ENCODE measurements around the gene IRX4.

Gene IRX4

DNA sequence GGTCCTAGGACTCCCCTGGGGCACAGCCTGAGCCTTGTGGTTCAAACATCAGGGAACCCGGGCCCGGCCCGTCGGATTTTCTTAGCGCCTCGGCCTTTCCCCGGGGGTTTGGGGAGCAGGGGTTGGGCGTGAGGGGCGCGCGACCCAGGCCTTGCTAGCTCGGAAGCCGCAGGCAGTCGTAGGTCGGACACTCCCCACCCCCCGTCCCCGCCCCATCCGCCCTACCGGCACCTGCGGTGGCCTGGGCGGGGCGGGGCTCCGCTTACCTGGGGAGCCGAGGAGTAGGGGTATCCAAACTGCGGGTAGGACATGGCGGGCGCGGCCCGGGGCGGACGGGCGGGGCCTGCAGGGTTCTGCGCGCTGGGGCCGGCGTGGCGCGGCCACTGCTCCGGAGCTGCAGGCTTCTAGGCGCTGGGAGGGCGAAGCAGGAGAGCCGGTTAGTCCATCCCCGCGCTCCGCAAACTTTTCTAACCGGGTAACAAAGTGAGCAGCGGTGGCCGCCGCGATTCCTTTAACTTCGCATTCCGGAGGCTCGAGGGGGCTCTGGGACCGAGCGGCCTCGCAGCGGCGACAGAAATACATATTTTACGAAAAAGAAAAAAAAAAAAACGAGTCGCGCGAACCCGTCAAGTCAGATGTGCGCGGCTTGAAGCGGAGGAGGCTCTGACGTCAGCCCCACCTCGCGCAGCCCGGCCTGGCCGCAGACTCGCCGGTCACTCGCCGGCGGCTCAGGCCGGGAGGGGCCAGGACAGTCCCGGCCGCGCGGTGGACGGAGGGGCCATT, at the start of gene IRX4:
Gene IRX4 (minus strand): TSS at position 589 of the 783 bp plus-strand sequence. CDS start 278 bp downstream, at position 311.
- TF ChIP-seq, protein P1, sequence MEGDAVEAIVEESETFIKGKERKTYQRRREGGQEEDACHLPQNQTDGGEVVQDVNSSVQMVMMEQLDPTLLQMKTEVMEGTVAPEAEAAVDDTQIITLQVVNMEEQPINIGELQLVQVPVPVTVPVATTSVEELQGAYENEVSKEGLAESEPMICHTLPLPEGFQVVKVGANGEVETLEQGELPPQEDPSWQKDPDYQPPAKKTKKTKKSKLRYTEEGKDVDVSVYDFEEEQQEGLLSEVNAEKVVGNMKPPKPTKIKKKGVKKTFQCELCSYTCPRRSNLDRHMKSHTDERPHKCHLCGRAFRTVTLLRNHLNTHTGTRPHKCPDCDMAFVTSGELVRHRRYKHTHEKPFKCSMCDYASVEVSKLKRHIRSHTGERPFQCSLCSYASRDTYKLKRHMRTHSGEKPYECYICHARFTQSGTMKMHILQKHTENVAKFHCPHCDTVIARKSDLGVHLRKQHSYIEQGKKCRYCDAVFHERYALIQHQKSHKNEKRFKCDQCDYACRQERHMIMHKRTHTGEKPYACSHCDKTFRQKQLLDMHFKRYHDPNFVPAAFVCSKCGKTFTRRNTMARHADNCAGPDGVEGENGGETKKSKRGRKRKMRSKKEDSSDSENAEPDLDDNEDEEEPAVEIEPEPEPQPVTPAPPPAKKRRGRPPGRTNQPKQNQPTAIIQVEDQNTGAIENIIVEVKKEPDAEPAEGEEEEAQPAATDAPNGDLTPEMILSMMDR (IDR thresholded peaks at IDR 0.05; ENCODE audit: low read depth, low read length): no peak
- in situ Hi-C loops (cut with HindIII; ENCODE audit: low sequenced_read_pairs): no loop called here
- no peak for DNase-seq (ENCODE audit: low read depth, low spot score)
- no peak within 1 kb of the TSS for H3K4me3 ChIP-seq (ENCODE audit: low read depth, low read length)

GRCh38 chr5:1931604-1932231, 49.0 kb upstream of the IRX4 start:
- no peak for DNase-seq (ENCODE audit: low read depth, low spot score)
- in situ Hi-C loops (cut with HindIII; ENCODE audit: low sequenced_read_pairs): no loop called here
- H3K4me3 ChIP-seq (ENCODE audit: low read depth, low read length): no peak overlapping the region
- TF ChIP-seq, protein P1 (IDR thresholded peaks at IDR 0.05; ENCODE audit: low read depth, low read length): no peak

GRCh38 chr5:1930880-1931603, 48.3 kb upstream of the IRX4 start:
- in situ Hi-C loops (cut with HindIII; ENCODE audit: low sequenced_read_pairs): no loop called here
- TF ChIP-seq, protein P1 (IDR thresholded peaks at IDR 0.05; ENCODE audit: low read depth, low read length): no peak
- no peak overlapping the region for H3K4me3 ChIP-seq (ENCODE audit: low read depth, low read length)
- DNase-seq (ENCODE audit: low read depth, low spot score): no peak

- no peak for DNase-seq (ENCODE audit: low read depth, low spot score)
- no peak overlapping the region for H3K4me3 ChIP-seq (ENCODE audit: low read depth, low read length)
- in situ Hi-C loops (cut with HindIII; ENCODE audit: low sequenced_read_pairs): no loop called here
- TF ChIP-seq, protein P1 (IDR thresholded peaks at IDR 0.05; ENCODE audit: low read depth, low read length): no peak
These were observed 47.8 kb upstream of the IRX4 start for GRCh38 chr5:1930501-1930879.

GRCh38 chr5:1929108-1929991, 46.6 kb upstream of the IRX4 start:
- no peak for DNase-seq (ENCODE audit: low read depth, low spot score)
- no peak overlapping the region for H3K4me3 ChIP-seq (ENCODE audit: low read depth, low read length)
- TF ChIP-seq, protein P1 (IDR thresholded peaks at IDR 0.05; ENCODE audit: low read depth, low read length): no peak
- in situ Hi-C loops (cut with HindIII; ENCODE audit: low sequenced_read_pairs): no loop called here
